Stimulated activated naive CD4-positive, alpha-beta T cell treated with Interleukin-2 at 50 U/mL for 16 hours (primary cell): ENCODE results near the gene CREM.
"Not testable (repeated sequence)": the region's sequence is repeated elsewhere in the genome, so short reads cannot be mapped to it uniquely, and the experiment has no call there.

ENCODE experiments used
- DNase-seq: peaks from one replicate; lab custom pipeline; 2025; lab: John Stamatoyannopoulos, UW

Gene CREM

GRCh38 chr10:35194906-35195305, 68.3 kb downstream of the CREM start:
- DNase-seq = peak; percentile 6

GRCh38 chr10:35195361-35196306, 69.0 kb downstream of the CREM start:
- peak; percentile 75 for DNase-seq

GRCh38 chr10:35200487-35200886, 73.8 kb downstream of the CREM start:
- no peak for DNase-seq

GRCh38 chr10:35201234-35201633, 74.6 kb downstream of the CREM start:
- no peak for DNase-seq

- DNase-seq = no peak
Observed at GRCh38 chr10:35202050-35202449, 75.4 kb downstream of the CREM start.

GRCh38 chr10:35203745-35204144, 77.1 kb downstream of the CREM start:
- no peak for DNase-seq

- no peak for DNase-seq
Observed at GRCh38 chr10:35204650-35205319, 78.1 kb downstream of the CREM start.

- DNase-seq = no peak
Observed at GRCh38 chr10:35206274-35206673, 79.6 kb downstream of the CREM start.

- peak; percentile 31 for DNase-seq
Observed at GRCh38 chr10:35208536-35208935, 81.9 kb downstream of the CREM start.

- DNase-seq = no peak
Observed at GRCh38 chr10:35208949-35209613, 82.4 kb downstream of the CREM start.

GRCh38 chr10:35210961-35211360, 84.3 kb downstream of the CREM start:
- no peak for DNase-seq

GRCh38 chr10:35211390-35211789, 84.7 kb downstream of the CREM start:
- DNase-seq = no peak

- DNase-seq = no peak
Observed at GRCh38 chr10:35212856-35213255, 86.2 kb downstream of the CREM start.

GRCh38 chr10:35213699-35214098, 87.1 kb downstream of the CREM start:
- no peak for DNase-seq

- DNase-seq = no peak
Observed at GRCh38 chr10:35214607-35215020, 88.0 kb downstream of the CREM start.

- no peak for DNase-seq
Observed at GRCh38 chr10:35215107-35215506, 88.5 kb downstream of the CREM start.

GRCh38 chr10:35216303-35216905, 89.8 kb downstream of the CREM start:
- no peak for DNase-seq

GRCh38 chr10:35216956-35217355, 90.3 kb downstream of the CREM start:
- DNase-seq = not testable (repeated sequence)

GRCh38 chr10:35217455-35217854, 90.8 kb downstream of the CREM start:
- DNase-seq = no peak

GRCh38 chr10:35218339-35218955, 91.8 kb downstream of the CREM start:
- DNase-seq = peak; percentile 78

- DNase-seq = peak; percentile 35
Observed at GRCh38 chr10:35219292-35219691, 92.6 kb downstream of the CREM start.
